HepG2 (cell line): ENCODE results near the gene SLC9A9. TPM values are rescaled to one million over a fixed set of nuclear protein-coding genes. Genes with fewer than 3 reads are reported as not detected.

Experiments
- ATAC-seq: fragments of 200-7000 bp; cut with Tn5 transposase; 3 replicates; pipeline ENCODE4 v1.9.1; 2020; ENCODE audit warnings: mild to moderate bottlenecking, moderate library complexity
- BruUV-seq: library from RNA; stranded (reverse); fragments of 400-500 nt; replicated peaks from 2 replicates; lab custom pipeline; 2021; lab: Mats Ljungman, UMichigan
- CTCF ChIA-PET: fragments of 300-600 bp; formaldehyde crosslinking; extraction: SDS; loops from one replicate; lab custom pipeline; 2021; ENCODE audit warnings: low total read pairs, inconsistent platforms, low intra/inter-chr PET ratio; lab: Yijun Ruan, JAX
- POLR2A ChIA-PET: fragments of 350-600 bp; sonication (Branson Sonifier 250); formaldehyde crosslinking; loops from one replicate; lab custom pipeline; 2020; ENCODE audit warnings: antibody characterized with exemption, inconsistent platforms; lab: Yijun Ruan, JAX
- DNase-seq: peaks from one replicate; pipeline ENCODE4 v3.0.0-alpha.2; 2015; ENCODE audit warnings: low spot score
- FAIRE-seq: peaks from 3 replicates; lab custom pipeline; 2011; peaks lifted over from hg19 to GRCh38; lab: Jason Lieb, UNC
- H2AFZ ChIP-seq: one replicate; pipeline ENCODE4 v1.6.1; 2011; ENCODE audit warnings: low read length, inconsistent platforms
- H3K27ac ChIP-seq: fragments of 300-600 bp; 3 replicates; pipeline ENCODE4 v1.8.0; 2011; ENCODE audit warnings: mixed run types, mild to moderate bottlenecking, mixed read lengths, low read length, inconsistent platforms; ENCODE audit not compliant: insufficient read depth; ENCODE audit errors: extremely low read length
- H3K27me3 ChIP-seq, 2 experiments: fragments of 200-600 bp in 1 of 2; 2 replicates in 1 of 2; 3 replicates in 1 of 2; pipeline versions ENCODE4 v1.6.0 to v1.8.0; 2011; ENCODE audit warnings: low read length in 2 of 2, mild to moderate bottlenecking in 2 of 2, moderate library complexity in 2 of 2, inconsistent platforms in 1 of 2; ENCODE audit not compliant: insufficient read depth in 2 of 2, control insufficient read depth in 1 of 2
- H3K36me3 ChIP-seq, 2 experiments: fragments of 200-600 bp in 1 of 2; replicated peaks in 1 of 2; 2 replicates in 1 of 2; 3 replicates in 1 of 2; pipeline versions ENCODE4 v1.5.1 to v1.8.0; 2011; ENCODE audit warnings: low read length in 2 of 2, inconsistent platforms in 1 of 2; ENCODE audit not compliant: insufficient read depth in 2 of 2, control insufficient read depth in 1 of 2
- H3K4me1 ChIP-seq: 2 replicates; pipeline ENCODE4 v1.5.1; 2012; ENCODE audit warnings: low read length, inconsistent platforms; ENCODE audit not compliant: insufficient read depth
- H3K4me2 ChIP-seq: 2 replicates; pipeline ENCODE4 v1.6.0; 2011; ENCODE audit warnings: low read depth, low read length, inconsistent platforms
- H3K4me3 ChIP-seq, 3 experiments: fragments of 200-600 bp in 1 of 3; sonication (generic), shearing (Covaris generic) in 1 of 3; replicated peaks in 1 of 3; 2 replicates each; pipeline ENCODE4 v1.5.1; 2011 to 2016; ENCODE audit warnings: low read length in 3 of 3, inconsistent platforms in 2 of 3, low read depth in 2 of 3, mild to moderate bottlenecking in 2 of 3, control low read depth in 1 of 3, mixed read lengths in 1 of 3; ENCODE audit not compliant: insufficient read depth in 1 of 3
- H3K79me2 ChIP-seq: one replicate; pipeline ENCODE4 v1.6.1; 2011; ENCODE audit warnings: low read length, inconsistent platforms; ENCODE audit not compliant: insufficient read depth
- H3K9ac ChIP-seq: 2 replicates; pipeline ENCODE4 v1.6.0; 2011; ENCODE audit warnings: mild to moderate bottlenecking, low read depth, low read length, inconsistent platforms; ENCODE audit not compliant: insufficient read depth
- H3K9me3 ChIP-seq: 2 replicates; pipeline ENCODE4 v1.5.1; 2012; ENCODE audit warnings: mild to moderate bottlenecking, low read length
- H4K20me1 ChIP-seq: 2 replicates; pipeline ENCODE4 v1.6.0; 2011; ENCODE audit warnings: inconsistent platforms, mild to moderate bottlenecking, low read length, moderate library complexity; ENCODE audit not compliant: insufficient read depth
- EP300 ChIP-seq, 3 experiments: sonication (generic) in 1 of 3; formaldehyde crosslinking in 1 of 3; IDR thresholded peaks; 2 replicates each; pipeline versions ENCODE4 v1.5.1 to v1.6.1; 2011 to 2020; ENCODE audit warnings: low read depth in 2 of 3, low read length in 2 of 3, borderline replicate concordance in 1 of 3, improper control_type of control experiment in 1 of 3, mild to moderate bottlenecking in 1 of 3, missing genetic modification reagents in 1 of 3, moderate library complexity in 1 of 3
- GZF1 ChIP-seq: sonication (generic); formaldehyde crosslinking; IDR thresholded peaks from 2 replicates; pipeline ENCODE4 v1.5.1; 2020; ENCODE audit warnings: mild to moderate bottlenecking, missing genetic modification reagents
- HES4 ChIP-seq: sonication (generic); formaldehyde crosslinking; IDR thresholded peaks from 2 replicates; pipeline ENCODE4 v1.9.0; 2021; ENCODE audit warnings: mild to moderate bottlenecking, missing genetic modification reagents, borderline replicate concordance
- HHEX ChIP-seq: IDR thresholded peaks from 2 replicates; pipeline ENCODE4 v1.6.1; 2016; ENCODE audit warnings: control low read depth
- POLR2A ChIP-seq, 2 experiments: IDR thresholded peaks; 2 replicates each; pipeline ENCODE4 v1.6.1; 2011; ENCODE audit warnings: low read depth in 2 of 2, low read length in 2 of 2, mild to moderate bottlenecking in 1 of 2, moderate library complexity in 1 of 2; ENCODE audit not compliant: insufficient read depth in 1 of 2
- REST ChIP-seq, 2 experiments: IDR thresholded peaks; 2 replicates each; pipeline ENCODE4 v1.6.1; 2011 to 2012; ENCODE audit warnings: low read length in 2 of 2, borderline replicate concordance in 1 of 2, low read depth in 1 of 2, mild to moderate bottlenecking in 1 of 2, moderate library complexity in 1 of 2
- ZFP41 ChIP-seq: sonication (generic); formaldehyde crosslinking; IDR thresholded peaks from 2 replicates; pipeline ENCODE4 v1.4.0; 2020; ENCODE audit warnings: mild to moderate bottlenecking, missing genetic modification reagents, borderline replicate concordance
- ZMYM2 ChIP-seq: sonication (generic); formaldehyde crosslinking; IDR thresholded peaks from 2 replicates; pipeline ENCODE4 v1.8.0; 2022; ENCODE audit warnings: mild to moderate bottlenecking, missing genetic modification reagents
- ZNF276 ChIP-seq: sonication (generic); formaldehyde crosslinking; IDR thresholded peaks from 2 replicates; pipeline ENCODE4 v1.4.0; 2020; ENCODE audit warnings: mild to moderate bottlenecking, low read depth, missing genetic modification reagents
- ZNF761 ChIP-seq: sonication (generic); formaldehyde crosslinking; conservative IDR thresholded peaks from 2 replicates; pipeline ENCODE4 v1.4.0; 2020; ENCODE audit warnings: mild to moderate bottlenecking, missing genetic modification reagents
- in situ Hi-C: cut with HindIII; loops from 2 replicates; pipeline ENCODE4 v1.10.0; 2017; ENCODE audit warnings: low pct_unique_long_range_greater_than_20kb; ENCODE audit not compliant: extremely low pct_ligation_motif_present
- intact Hi-C: fragments of 100-400 bp; cut with micrococcal nuclease; formaldehyde crosslinking; loops from one replicate; pipeline ENCODE4 v1.10.0; 2022; ENCODE audit not compliant: unreplicated experiment
- polyA plus RNA-seq, 8 experiments: library from polyadenylated mRNA; depleted of rRNA in 3 of 8; stranded (reverse) in 7 of 8; unstranded in 1 of 8; fragments of >200 nt; fragmentation: Illumina TruSeq in 4 of 8; extraction: Trizol in 4 of 8; gene quantifications; 2 replicates each; pipeline versions ENCODE4 v1.2.1 to v1.2.3, GENCODE V29; 2011 to 2016; ENCODE audit warnings: low read depth in 4 of 8, missing spikeins in 1 of 8, mixed read lengths in 1 of 8; ENCODE audit not compliant: insufficient read depth in 1 of 8
- total RNA-seq, 5 experiments: library from RNA; depleted of rRNA; stranded (reverse); fragments of >200 nt; fragmentation: Illumina TruSeq; extraction: Trizol; gene quantifications; 2 replicates each; pipeline ENCODE4 v1.2.3, GENCODE V29; 2016; ENCODE audit warnings: low read depth in 1 of 5
- TF ChIP-seq, protein P1 (sequence below): sonication (generic); formaldehyde crosslinking; IDR thresholded peaks from 2 replicates; pipeline ENCODE4 v1.4.0; 2020; ENCODE audit warnings: missing genetic modification reagents
- TF ChIP-seq, protein P2 (sequence below): IDR thresholded peaks from 2 replicates; pipeline ENCODE4 v1.6.1; 2016; ENCODE audit warnings: low read depth, borderline replicate concordance

The SLC9A9 gene
- total and polyA plus RNA-seq, 2 of the 13 experiments (the other 11 are each of a cell fraction or from before 2014, with no cell fraction given), result not detected

GRCh38 chr3:143258692-143259091 lies 589.6 kb downstream of the SLC9A9 start (continued):
- TF ChIP-seq ZNF276 (CRISPR knock-in tag) (no peak), POLR2A (IDR thresholded peaks at IDR 0.05; ENCODE audit: insufficient read depth in 1 of 2, low read depth in 2 of 2, low read length in 2 of 2) (no peak), ZMYM2 (CRISPR knock-in tag) (no peak), ZNF761 (CRISPR knock-in tag) (no peak), HES4 (CRISPR knock-in tag) (no peak)

GRCh38 chr3:143256416-143256815 lies 591.9 kb downstream of the SLC9A9 start:
- no peaks in the 10 kb centered on the region for H3K4me1 ChIP-seq
- no peak overlapping the region for H3K9ac ChIP-seq
- no peaks in the 10 kb centered on the region for H3K27me3 ChIP-seq
- H3K79me2 ChIP-seq, result no peaks in the 10 kb centered on the region
- DNase-seq (no peak), FAIRE-seq (no peak), ATAC-seq (no peak)
- H3K4me2 ChIP-seq, result no peak overlapping the region
- CTCF ChIA-PET, result no interaction called here
- in situ Hi-C loops (no loop called here), intact Hi-C loops (no loop called here)
- H3K36me3 ChIP-seq, result no peaks in the 10 kb centered on the region
- H3K4me3 ChIP-seq, result no peak overlapping the region
- no peak overlapping the region for H3K27ac ChIP-seq
- BruUV-seq, result no TSS peak
- no peaks in the 10 kb centered on the region for H4K20me1 ChIP-seq
- no peaks in the 10 kb centered on the region for H3K9me3 ChIP-seq
- no peak overlapping the region for H2AFZ ChIP-seq
- POLR2A ChIA-PET, result no interaction called here
- TF ChIP-seq REST (IDR thresholded peaks at IDR 0.05; ENCODE audit: borderline replicate concordance in 1 of 2, low read depth in 1 of 2, low read length in 2 of 2) (no peak), ZFP41 (CRISPR knock-in tag) (no peak), GZF1 (no peak), EP300 (IDR thresholded peaks at IDR 0.05; ENCODE audit: low read depth in 2 of 2, low read length in 2 of 2) (no peak), EP300 (CRISPR knock-in tag; IDR thresholded peaks at IDR 0.05; ENCODE audit: borderline replicate concordance) (no peak), HHEX (CRISPR knock-in tag) (no peak)
- TF ChIP-seq, protein P1, sequence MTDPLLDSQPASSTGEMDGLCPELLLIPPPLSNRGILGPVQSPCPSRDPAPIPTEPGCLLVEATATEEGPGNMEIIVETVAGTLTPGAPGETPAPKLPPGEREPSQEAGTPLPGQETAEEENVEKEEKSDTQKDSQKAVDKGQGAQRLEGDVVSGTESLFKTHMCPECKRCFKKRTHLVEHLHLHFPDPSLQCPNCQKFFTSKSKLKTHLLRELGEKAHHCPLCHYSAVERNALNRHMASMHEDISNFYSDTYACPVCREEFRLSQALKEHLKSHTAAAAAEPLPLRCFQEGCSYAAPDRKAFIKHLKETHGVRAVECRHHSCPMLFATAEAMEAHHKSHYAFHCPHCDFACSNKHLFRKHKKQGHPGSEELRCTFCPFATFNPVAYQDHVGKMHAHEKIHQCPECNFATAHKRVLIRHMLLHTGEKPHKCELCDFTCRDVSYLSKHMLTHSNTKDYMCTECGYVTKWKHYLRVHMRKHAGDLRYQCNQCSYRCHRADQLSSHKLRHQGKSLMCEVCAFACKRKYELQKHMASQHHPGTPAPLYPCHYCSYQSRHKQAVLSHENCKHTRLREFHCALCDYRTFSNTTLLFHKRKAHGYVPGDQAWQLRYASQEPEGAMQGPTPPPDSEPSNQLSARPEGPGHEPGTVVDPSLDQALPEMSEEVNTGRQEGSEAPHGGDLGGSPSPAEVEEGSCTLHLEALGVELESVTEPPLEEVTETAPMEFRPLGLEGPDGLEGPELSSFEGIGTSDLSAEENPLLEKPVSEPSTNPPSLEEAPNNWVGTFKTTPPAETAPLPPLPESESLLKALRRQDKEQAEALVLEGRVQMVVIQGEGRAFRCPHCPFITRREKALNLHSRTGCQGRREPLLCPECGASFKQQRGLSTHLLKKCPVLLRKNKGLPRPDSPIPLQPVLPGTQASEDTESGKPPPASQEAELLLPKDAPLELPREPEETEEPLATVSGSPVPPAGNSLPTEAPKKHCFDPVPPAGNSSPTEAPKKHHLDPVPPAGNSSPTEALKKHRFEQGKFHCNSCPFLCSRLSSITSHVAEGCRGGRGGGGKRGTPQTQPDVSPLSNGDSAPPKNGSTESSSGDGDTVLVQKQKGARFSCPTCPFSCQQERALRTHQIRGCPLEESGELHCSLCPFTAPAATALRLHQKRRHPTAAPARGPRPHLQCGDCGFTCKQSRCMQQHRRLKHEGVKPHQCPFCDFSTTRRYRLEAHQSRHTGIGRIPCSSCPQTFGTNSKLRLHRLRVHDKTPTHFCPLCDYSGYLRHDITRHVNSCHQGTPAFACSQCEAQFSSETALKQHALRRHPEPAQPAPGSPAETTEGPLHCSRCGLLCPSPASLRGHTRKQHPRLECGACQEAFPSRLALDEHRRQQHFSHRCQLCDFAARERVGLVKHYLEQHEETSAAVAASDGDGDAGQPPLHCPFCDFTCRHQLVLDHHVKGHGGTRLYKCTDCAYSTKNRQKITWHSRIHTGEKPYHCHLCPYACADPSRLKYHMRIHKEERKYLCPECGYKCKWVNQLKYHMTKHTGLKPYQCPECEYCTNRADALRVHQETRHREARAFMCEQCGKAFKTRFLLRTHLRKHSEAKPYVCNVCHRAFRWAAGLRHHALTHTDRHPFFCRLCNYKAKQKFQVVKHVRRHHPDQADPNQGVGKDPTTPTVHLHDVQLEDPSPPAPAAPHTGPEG (CRISPR knock-in tag), result no peak
- TF ChIP-seq, protein P2, sequence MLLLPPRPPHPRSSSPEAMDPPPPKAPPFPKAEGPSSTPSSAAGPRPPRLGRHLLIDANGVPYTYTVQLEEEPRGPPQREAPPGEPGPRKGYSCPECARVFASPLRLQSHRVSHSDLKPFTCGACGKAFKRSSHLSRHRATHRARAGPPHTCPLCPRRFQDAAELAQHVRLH (CRISPR knock-in tag), result no peak
